ENCODE data around the gene ZNF254.

The ZNF254 gene

GRCh38 chr19:24063295-24063694 lies 23.7 kb upstream of the ZNF254 start (continued):
- no peak for TF ChIP-seq ZFP3 (tag by site-specific recombination; IDR thresholded peaks at IDR 0.05; ENCODE audit: low read depth)

GRCh38 chr19:24064175-24064574 lies 22.8 kb upstream of the ZNF254 start:
- ChIA-PET POLR2A (interaction anchor here (0.6 kb wide), 1 partner anchor 16 kb away, joined by 5 read pairs; no protein-coding TSS in a partner anchor), CTCF (no interaction called here)
- H3K9me3 ChIP-seq (ENCODE audit: control insufficient read depth, insufficient read depth, low read depth, low read length), result no peaks in the 10 kb centered on the region
- no peak overlapping the region for H3K4me3 ChIP-seq (ENCODE audit: low read depth, low read length)
- peaks cover 12 to 81% of the 10 kb centered on the region in 2 experiments; a peak in 2 of 3 replicates for H3K36me3 ChIP-seq (ENCODE audit: control insufficient read depth in 2 of 2, insufficient read depth in 1 of 2, low read length in 2 of 2)
- no peak for TF ChIP-seq ZNF473 (tag by site-specific recombination; IDR thresholded peaks at IDR 0.05)
- no peak for TF ChIP-seq ZNF660 (tag by site-specific recombination; IDR thresholded peaks at IDR 0.05)
- no peak for TF ChIP-seq ZNF747 (tag by site-specific recombination; IDR thresholded peaks at IDR 0.05)
- TF ChIP-seq ZNF433 (tag by site-specific recombination; IDR thresholded peaks at IDR 0.05; ENCODE audit: low read depth), result no peak
- TF ChIP-seq IKZF3 (tag by site-specific recombination; IDR thresholded peaks at IDR 0.05), result no peak
- no peak for TF ChIP-seq GLIS2 (tag by site-specific recombination; IDR thresholded peaks at IDR 0.05)
- TF ChIP-seq ZNF521 (tag by site-specific recombination; IDR thresholded peaks at IDR 0.05), result no peak
- TF ChIP-seq ZNF174 (tag by site-specific recombination; IDR thresholded peaks at IDR 0.05), result no peak
- TF ChIP-seq ZNF362 (tag by site-specific recombination; IDR thresholded peaks at IDR 0.05), result no peak
- TF ChIP-seq ZSCAN23 (tag by site-specific recombination; IDR thresholded peaks at IDR 0.05), result no peak
- no peak for TF ChIP-seq ZNF561 (tag by site-specific recombination; IDR thresholded peaks at IDR 0.05; ENCODE audit: borderline replicate concordance)
- H3K27ac ChIP-seq (ENCODE audit: extremely low read depth, low read depth, low read length), result no peak overlapping the region
- no peaks in the 10 kb centered on the region for H3K4me1 ChIP-seq (ENCODE audit: control insufficient read depth, insufficient read depth, low read length)

DNA sequence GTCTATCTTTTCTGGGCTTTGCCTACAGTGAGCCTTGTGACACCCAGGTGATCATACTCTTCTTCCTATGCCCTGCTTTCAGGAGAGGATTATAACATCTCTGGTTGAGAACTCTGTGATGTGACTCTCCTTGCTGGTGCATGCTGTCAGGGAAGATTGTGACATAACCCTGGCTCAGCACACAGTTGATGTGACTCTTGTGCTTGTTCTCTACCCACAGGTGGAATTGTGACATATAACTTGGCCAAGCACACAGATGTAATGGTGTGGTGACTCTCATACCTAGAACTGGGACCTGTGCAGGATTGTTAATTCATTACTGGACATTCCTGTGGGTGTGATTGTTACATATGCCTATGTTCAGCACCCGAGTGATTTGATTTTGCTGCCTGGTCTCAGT lies 21.7 kb upstream of the ZNF254 start:
- Histone ChIP-seq H3K27ac (ENCODE audit: extremely low read depth, low read depth, low read length) (no peak overlapping the region), H3K4me1 (ENCODE audit: control insufficient read depth, insufficient read depth, low read length) (no peaks in the 10 kb centered on the region), H3K36me3 (ENCODE audit: control insufficient read depth in 2 of 2, insufficient read depth in 1 of 2, low read length in 2 of 2) (peaks cover 12 to 75% of the 10 kb centered on the region in 2 experiments; a peak in 2 of 3 replicates), H3K9me3 (ENCODE audit: control insufficient read depth, insufficient read depth, low read depth, low read length) (no peaks in the 10 kb centered on the region), H3K4me3 (ENCODE audit: low read depth, low read length) (no peak overlapping the region)
- TF ChIP-seq ZNF274 (IDR thresholded peaks at IDR 0.05; ENCODE audit: low read length) (no peak), ZNF274 (tag by site-specific recombination; IDR thresholded peaks at IDR 0.05; ENCODE audit: borderline replicate concordance) (no peak), ZNF621 (tag by site-specific recombination; IDR thresholded peaks at IDR 0.05) (no peak), ZNF184 (tag by site-specific recombination; IDR thresholded peaks at IDR 0.05) (no peak), PATZ1 (tag by site-specific recombination; IDR thresholded peaks at IDR 0.05) (no peak), KLF9 (tag by site-specific recombination; IDR thresholded peaks at IDR 0.05; ENCODE audit: low read depth) (no peak), ZNF785 (tag by site-specific recombination; IDR thresholded peaks at IDR 0.05) (no peak), ZNF140 (tag by site-specific recombination; IDR thresholded peaks at IDR 0.05) (no peak), ZNF677 (tag by site-specific recombination; IDR thresholded peaks at IDR 0.05) (no peak), ZNF610 (tag by site-specific recombination; IDR thresholded peaks at IDR 0.05; ENCODE audit: borderline replicate concordance) (no peak)
- ChIA-PET CTCF (no interaction called here), POLR2A (no interaction called here)
